GM21367 (cell line): Measurements from ENCODE around the gene PTPRO.

ENCODE experiments used
- ATAC-seq: cut with Tn5 transposase; IDR thresholded peaks from one replicate; pipeline ENCODE4 v1.9.1; 2021; ENCODE audit not compliant: unreplicated experiment

PTPRO gene

GRCh38 chr12:15550793-15551192 lies 228.5 kb downstream of the PTPRO start:
- no peak for ATAC-seq

GRCh38 chr12:15555446-15555845 lies 233.1 kb downstream of the PTPRO start:
- ATAC-seq, result no peak

- ATAC-seq, result no peak
These were observed 234.2 kb downstream of the PTPRO start for GRCh38 chr12:15556411-15557102.

- no peak for ATAC-seq
These were observed 236.7 kb downstream of the PTPRO start for GRCh38 chr12:15558915-15559528.

- no peak for ATAC-seq
These were observed 239.1 kb downstream of the PTPRO start for GRCh38 chr12:15561396-15561795.

- no peak for ATAC-seq
These were observed 240.0 kb downstream of the PTPRO start for GRCh38 chr12:15562263-15562662.

GRCh38 chr12:15563663-15564062 lies 241.4 kb downstream of the PTPRO start:
- ATAC-seq, result no peak

GRCh38 chr12:15574353-15574752 lies 252.0 kb downstream of the PTPRO start:
- no peak for ATAC-seq

- ATAC-seq, result no peak
These were observed 253.6 kb downstream of the PTPRO start for GRCh38 chr12:15575671-15576541.

GRCh38 chr12:15580431-15580830 lies 258.1 kb downstream of the PTPRO start:
- no peak for ATAC-seq

- ATAC-seq, result no peak
These were observed 258.7 kb downstream of the PTPRO start for GRCh38 chr12:15581006-15581405.

GRCh38 chr12:15583804-15584203 lies 261.5 kb downstream of the PTPRO start:
- ATAC-seq, result no peak

GRCh38 chr12:15584366-15585041 lies 262.2 kb downstream of the PTPRO start:
- no peak for ATAC-seq

GRCh38 chr12:15589328-15590032 lies 267.2 kb downstream of the PTPRO start:
- ATAC-seq, result no peak

GRCh38 chr12:15590180-15590826 lies 268.0 kb downstream of the PTPRO start:
- ATAC-seq, result peak; percentile 97

- ATAC-seq, result no peak
These were observed 269.5 kb downstream of the PTPRO start for GRCh38 chr12:15591811-15592210.

- ATAC-seq, result no peak
These were observed 270.6 kb downstream of the PTPRO start for GRCh38 chr12:15592934-15593333.

- ATAC-seq, result no peak
These were observed 273.9 kb downstream of the PTPRO start for GRCh38 chr12:15596174-15596573.

- ATAC-seq, result no peak
These were observed 275.0 kb downstream of the PTPRO start for GRCh38 chr12:15597125-15597830.
